ENCODE results near the gene PAPLN.

PAPLN gene

GRCh38 chr14:73243748-73244147 is 6.4 kb downstream of the PAPLN start (continued):
- no peak for TF ChIP-seq PATZ1 (CRISPR knock-in tag; IDR thresholded peaks at IDR 0.05; ENCODE audit: borderline replicate concordance)

- TF ChIP-seq PPARA (CRISPR knock-in tag; IDR thresholded peaks at IDR 0.05; ENCODE audit: borderline replicate concordance) (no peak), ZNF565 (CRISPR knock-in tag; conservative IDR thresholded peaks at IDR 0.05; ENCODE audit: low read depth) (no peak), ZNF8 (CRISPR knock-in tag; IDR thresholded peaks at IDR 0.05) (no peak), ZC3H10 (CRISPR knock-in tag; IDR thresholded peaks at IDR 0.05) (no peak), POU6F1 (CRISPR knock-in tag; IDR thresholded peaks at IDR 0.05; ENCODE audit: borderline replicate concordance, low read depth) (no peak), TCF4 (CRISPR knock-in tag; IDR thresholded peaks at IDR 0.05; ENCODE audit: borderline replicate concordance) (no peak), ZNF70 (CRISPR knock-in tag; IDR thresholded peaks at IDR 0.05) (no peak), BACH2 (CRISPR knock-in tag; IDR thresholded peaks at IDR 0.05; ENCODE audit: borderline replicate concordance) (no peak), CREB5 (CRISPR knock-in tag; IDR thresholded peaks at IDR 0.05; ENCODE audit: low read depth) (no peak), ARNTL (CRISPR knock-in tag; IDR thresholded peaks at IDR 0.05; ENCODE audit: borderline replicate concordance, low read depth) (no peak), RARB (CRISPR knock-in tag; IDR thresholded peaks at IDR 0.05) (no peak), SNAI2 (CRISPR knock-in tag; IDR thresholded peaks at IDR 0.05) (no peak), OSR1 (CRISPR knock-in tag; IDR thresholded peaks at IDR 0.05) (no peak), GLIS3 (CRISPR knock-in tag; IDR thresholded peaks at IDR 0.05) (no peak), PATZ1 (CRISPR knock-in tag; IDR thresholded peaks at IDR 0.05; ENCODE audit: borderline replicate concordance) (no peak), ZFP3 (CRISPR knock-in tag; IDR thresholded peaks at IDR 0.05) (no peak), ESRRG (CRISPR knock-in tag; IDR thresholded peaks at IDR 0.05) (no peak), TSHZ2 (CRISPR knock-in tag; IDR thresholded peaks at IDR 0.05) (no peak)
- no peak for ATAC-seq
Observed at GRCh38 chr14:73244541-73245290, 7.4 kb downstream of the PAPLN start.

- ATAC-seq = no peak
- TF ChIP-seq TOX (CRISPR knock-in tag; IDR thresholded peaks at IDR 0.05; ENCODE audit: borderline replicate concordance) (no peak), TCF4 (CRISPR knock-in tag; IDR thresholded peaks at IDR 0.05; ENCODE audit: borderline replicate concordance) (no peak), ZFP30 (CRISPR knock-in tag; IDR thresholded peaks at IDR 0.05) (no peak), GLIS3 (CRISPR knock-in tag; IDR thresholded peaks at IDR 0.05) (no peak), POU6F1 (CRISPR knock-in tag; IDR thresholded peaks at IDR 0.05; ENCODE audit: borderline replicate concordance, low read depth) (no peak), PATZ1 (CRISPR knock-in tag; IDR thresholded peaks at IDR 0.05; ENCODE audit: borderline replicate concordance) (no peak), CSRNP3 (CRISPR knock-in tag; IDR thresholded peaks at IDR 0.05) (no peak), ARNTL (CRISPR knock-in tag; IDR thresholded peaks at IDR 0.05; ENCODE audit: borderline replicate concordance, low read depth) (no peak)
Observed at GRCh38 chr14:73245480-73246325, 8.4 kb downstream of the PAPLN start.

All from SK-N-SH treated with all-trans-retinoic acid at 6 μM for 48 hours (cell line).